Peyer's patch (tissue), 4 donors: ENCODE data around the gene DNAJA4. TPM values are rescaled to one million over a fixed set of nuclear protein-coding genes. Genes with fewer than 3 reads are reported as not detected.

Experiments used
- DNase-seq, 3 donors: peaks; one replicate each; pipeline ENCODE4 v3.0.0-alpha.2; 2017 to 2019
- H3K27ac ChIP-seq, 4 donors: fragments of 200-600 bp; sonication (generic); one replicate each; pipeline ENCODE4 v1.5.1; 2016 to 2019
- H3K27me3 ChIP-seq, 2 donors: fragments of 200-600 bp; sonication (generic); one replicate each; pipeline ENCODE4 v1.5.1; 2019
- H3K36me3 ChIP-seq, 3 donors: fragments of 200-600 bp; sonication (generic); one replicate each; pipeline ENCODE4 v1.5.1; 2016 to 2019
- H3K4me1 ChIP-seq, 4 donors: fragments of 200-600 bp; sonication (generic); one replicate each; pipeline ENCODE4 v1.5.1; 2016 to 2019
- H3K4me3 ChIP-seq, 4 donors: fragments of 200-600 bp; sonication (generic); 1 replicate in 3 of 4; 2 replicates in 1 of 4; pipeline ENCODE4 v1.5.1; 2016 to 2019; ENCODE audit warnings: mild to moderate bottlenecking in 1 of 4
- H3K9me3 ChIP-seq, 4 donors: fragments of 200-600 bp; sonication (generic); one replicate each; pipeline ENCODE4 v1.5.1; 2016 to 2019; ENCODE audit warnings: mild to moderate bottlenecking in 1 of 4
- CTCF ChIP-seq, 6 experiments: fragments of 450-650 bp in 4 of 6; fragments of 200-600 bp in 2 of 6; sonication (generic) in 1 of 6; IDR thresholded peaks; one replicate each; pipeline ENCODE4 v1.5.1; 2017 to 2019; ENCODE audit warnings: antibody characterized with exemption in 6 of 6, mild to moderate bottlenecking in 3 of 6, moderate library complexity in 1 of 6
- POLR2A ChIP-seq, 2 donors: fragments of 450-650 bp; IDR thresholded peaks; one replicate each; pipeline ENCODE4 v1.5.1; 2017; ENCODE audit warnings: antibody characterized with exemption in 2 of 2, mild to moderate bottlenecking in 2 of 2, moderate library complexity in 2 of 2
- total RNA-seq, 4 donors: library from RNA; depleted of rRNA; stranded (reverse); fragments of >200 nt; gene quantifications; one replicate each; pipeline ENCODE4 v1.1.0, GENCODE V29; 2016

The DNAJA4 gene
- total RNA-seq, 4 donors from 2014 or later, result 25.6 to 48.9 (median 33.5) TPM

GRCh38 chr15:78233496-78233895, 30.9 kb upstream of the DNAJA4 start:
- Histone ChIP-seq H3K27me3 (no peaks in the 10 kb centered on the region), H3K27ac (peak overlapping the region in 1 of 4 donors; percentile 52), H3K9me3 (no peaks in the 10 kb centered on the region), H3K4me1 (peaks cover 0 to 4% (median 2%) of the 10 kb centered on the region in 4 donors), H3K4me3 (no peak overlapping the region), H3K36me3 (no peaks in the 10 kb centered on the region)
- peak in 1 of 3 donors; percentile 36 for DNase-seq
- no peak for TF ChIP-seq CTCF (IDR thresholded peaks at IDR 0.05)
- no peak for TF ChIP-seq POLR2A (IDR thresholded peaks at IDR 0.05)

- TF ChIP-seq CTCF (IDR thresholded peaks at IDR 0.05), result no peak
- TF ChIP-seq POLR2A (IDR thresholded peaks at IDR 0.05), result no peak
- Histone ChIP-seq H3K9me3 (no peaks in the 10 kb centered on the region), H3K27me3 (no peaks in the 10 kb centered on the region), H3K36me3 (no peaks in the 10 kb centered on the region), H3K4me1 (peaks cover 0 to 4% (median 2%) of the 10 kb centered on the region in 4 donors), H3K4me3 (no peak within 1 kb of the TSS), H3K27ac (no peak within 1 kb of the TSS)
- DNase-seq, result peak in 1 of 3 donors; percentile 31
Observed at GRCh38 chr15:78234515-78235040, 29.8 kb upstream of the DNAJA4 start, which contains the start of gene ACSBG1. Gene ACSBG1, minus strand, starts transcription at chr15:78234565. Its CDS starts 64 bp downstream, at chr15:78234501.

GRCh38 chr15:78236491-78236890, 27.9 kb upstream of the DNAJA4 start:
- DNase-seq, result peak in 1 of 3 donors; percentile 34
- TF ChIP-seq POLR2A (IDR thresholded peaks at IDR 0.05) (no peak), CTCF (IDR thresholded peaks at IDR 0.05) (no peak)
- Histone ChIP-seq H3K4me1 (peaks cover 0 to 9% (median 4%) of the 10 kb centered on the region in 4 donors), H3K4me3 (no peak overlapping the region), H3K27me3 (no peaks in the 10 kb centered on the region), H3K9me3 (no peaks in the 10 kb centered on the region), H3K27ac (no peak overlapping the region), H3K36me3 (no peaks in the 10 kb centered on the region)

GRCh38 chr15:78237146-78237545, 27.2 kb upstream of the DNAJA4 start:
- Histone ChIP-seq H3K27me3 (no peaks in the 10 kb centered on the region), H3K36me3 (no peaks in the 10 kb centered on the region), H3K9me3 (no peaks in the 10 kb centered on the region), H3K27ac (no peak overlapping the region), H3K4me1 (peaks cover 0 to 9% (median 4%) of the 10 kb centered on the region in 4 donors), H3K4me3 (no peak overlapping the region)
- peak in 1 of 3 donors; percentile 25 for DNase-seq
- no peak for TF ChIP-seq CTCF (IDR thresholded peaks at IDR 0.05)
- no peak for TF ChIP-seq POLR2A (IDR thresholded peaks at IDR 0.05)

GRCh38 chr15:78239811-78240210, 24.6 kb upstream of the DNAJA4 start:
- Histone ChIP-seq H3K27me3 (no peaks in the 10 kb centered on the region), H3K27ac (no peak overlapping the region), H3K36me3 (no peaks in the 10 kb centered on the region), H3K9me3 (no peaks in the 10 kb centered on the region), H3K4me1 (peaks cover 0 to 27% (median 4%) of the 10 kb centered on the region in 4 donors), H3K4me3 (no peak overlapping the region)
- no peak for DNase-seq
- TF ChIP-seq CTCF (IDR thresholded peaks at IDR 0.05) (no peak), POLR2A (IDR thresholded peaks at IDR 0.05) (no peak)
